Upper lobe of left lung (tissue), 4 donors: ENCODE data around the gene P3R3URF.

Experiments
- EP300 ChIP-seq, 4 donors: sonication (generic); formaldehyde crosslinking; IDR thresholded peaks; one replicate each; pipeline ENCODE4 v1.5.1; 2017; ENCODE audit warnings: antibody characterized with exemption in 4 of 4, control low read depth in 2 of 4
- POLR2A ChIP-seq, 4 donors: fragments of 450-650 bp; IDR thresholded peaks; one replicate each; pipeline ENCODE4 v1.5.1; 2016 to 2017; ENCODE audit warnings: antibody characterized with exemption in 4 of 4, mild to moderate bottlenecking in 2 of 4
- POLR2AphosphoS5 ChIP-seq, 2 donors: sonication (generic); formaldehyde crosslinking; IDR thresholded peaks; one replicate each; pipeline ENCODE4 v1.5.1; 2017; ENCODE audit warnings: antibody characterized with exemption in 2 of 2
- TF ChIP-seq, protein P1 (sequence below), 6 experiments: fragments of 450-650 bp in 4 of 6; fragments of 200-600 bp in 2 of 6; sonication (generic) in 2 of 6; IDR thresholded peaks; one replicate each; pipeline ENCODE4 v1.5.1; 2016 to 2019; ENCODE audit warnings: antibody characterized with exemption in 6 of 6

DNA sequence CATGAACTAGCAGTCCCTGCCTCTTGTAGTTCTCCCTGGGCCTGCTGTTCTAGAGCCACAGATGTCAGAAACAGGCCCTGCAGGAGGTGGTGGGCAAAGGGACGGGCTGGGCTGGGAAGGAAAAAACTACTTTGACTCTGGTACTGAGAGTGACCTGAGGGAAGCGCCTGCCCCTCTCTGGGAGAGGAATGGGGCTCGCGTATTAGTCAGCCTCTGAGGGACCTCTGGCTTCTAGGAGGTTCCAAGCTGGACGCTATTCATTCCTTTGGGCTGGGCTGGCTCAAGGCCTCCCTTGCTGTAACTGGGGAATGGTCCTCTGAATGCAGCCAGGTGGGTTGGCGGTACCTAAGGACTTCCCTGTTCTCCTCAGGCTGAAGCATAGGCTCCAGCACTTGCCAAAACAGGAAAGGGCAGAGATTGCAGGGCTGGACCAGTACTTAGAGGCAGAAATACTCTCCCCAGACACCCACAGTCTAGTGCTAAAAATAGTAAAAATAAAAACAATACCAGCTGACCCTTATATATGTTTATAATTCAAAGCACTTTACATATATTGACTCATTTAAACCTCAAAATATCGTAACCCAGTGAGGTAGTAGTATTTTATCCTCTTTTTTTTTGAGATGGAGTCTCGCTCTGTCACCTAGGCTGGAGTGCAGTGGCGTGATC, 14.9 kb upstream of the P3R3URF start:
- TF ChIP-seq, protein P1, sequence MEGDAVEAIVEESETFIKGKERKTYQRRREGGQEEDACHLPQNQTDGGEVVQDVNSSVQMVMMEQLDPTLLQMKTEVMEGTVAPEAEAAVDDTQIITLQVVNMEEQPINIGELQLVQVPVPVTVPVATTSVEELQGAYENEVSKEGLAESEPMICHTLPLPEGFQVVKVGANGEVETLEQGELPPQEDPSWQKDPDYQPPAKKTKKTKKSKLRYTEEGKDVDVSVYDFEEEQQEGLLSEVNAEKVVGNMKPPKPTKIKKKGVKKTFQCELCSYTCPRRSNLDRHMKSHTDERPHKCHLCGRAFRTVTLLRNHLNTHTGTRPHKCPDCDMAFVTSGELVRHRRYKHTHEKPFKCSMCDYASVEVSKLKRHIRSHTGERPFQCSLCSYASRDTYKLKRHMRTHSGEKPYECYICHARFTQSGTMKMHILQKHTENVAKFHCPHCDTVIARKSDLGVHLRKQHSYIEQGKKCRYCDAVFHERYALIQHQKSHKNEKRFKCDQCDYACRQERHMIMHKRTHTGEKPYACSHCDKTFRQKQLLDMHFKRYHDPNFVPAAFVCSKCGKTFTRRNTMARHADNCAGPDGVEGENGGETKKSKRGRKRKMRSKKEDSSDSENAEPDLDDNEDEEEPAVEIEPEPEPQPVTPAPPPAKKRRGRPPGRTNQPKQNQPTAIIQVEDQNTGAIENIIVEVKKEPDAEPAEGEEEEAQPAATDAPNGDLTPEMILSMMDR (IDR thresholded peaks at IDR 0.05), result no peak
- TF ChIP-seq POLR2A (IDR thresholded peaks at IDR 0.05) (no peak), POLR2AphosphoS5 (IDR thresholded peaks at IDR 0.05) (no peak), EP300 (IDR thresholded peaks at IDR 0.05) (no peak)
